ENCODE data around the gene MTMR10.

Gene MTMR10

GRCh38 chr15:30919877-30920550, 71.4 kb downstream of the MTMR10 start:
- no peak for DNase-seq

GRCh38 chr15:30918366-30918765, 73.1 kb downstream of the MTMR10 start:
- no peak for DNase-seq

GRCh38 chr15:30917675-30918074, 73.8 kb downstream of the MTMR10 start:
- no peak for DNase-seq

GRCh38 chr15:30917013-30917412, 74.4 kb downstream of the MTMR10 start:
- DNase-seq = no peak

- no peak for DNase-seq
These were observed 77.7 kb downstream of the MTMR10 start for GRCh38 chr15:30913761-30914160.

GRCh38 chr15:30906366-30906765, 85.1 kb downstream of the MTMR10 start:
- DNase-seq = no peak

- no peak for DNase-seq
These were observed 85.6 kb downstream of the MTMR10 start for GRCh38 chr15:30905821-30906220.

GRCh38 chr15:30904812-30905211, 86.6 kb downstream of the MTMR10 start:
- no peak for DNase-seq

GRCh38 chr15:30903497-30904187, 87.8 kb downstream of the MTMR10 start, which contains the start of gene FAN1:
Gene FAN1, plus strand, starts transcription at chr15:30903915. Its CDS starts 749 bp downstream, at chr15:30904664.
- peak; percentile 62 for DNase-seq

- no peak for DNase-seq
These were observed 89.5 kb downstream of the MTMR10 start for GRCh38 chr15:30901889-30902288.

GRCh38 chr15:30896211-30896606, 95.2 kb downstream of the MTMR10 start:
- no peak for DNase-seq

- DNase-seq = no peak
These were observed 95.8 kb downstream of the MTMR10 start for GRCh38 chr15:30895461-30896210.

- DNase-seq = no peak
These were observed 102.2 kb downstream of the MTMR10 start for GRCh38 chr15:30889196-30889595.
